Measurements from ENCODE around the gene TMEM245. TPM values are rescaled to one million over a fixed set of nuclear protein-coding genes. Genes with fewer than 3 reads are reported as not detected.

The TMEM245 gene
- total and polyA plus RNA-seq, 2 of the 13 experiments (the other 11 are each of a cell fraction or from before 2014, with no cell fraction given), result 53.5 to 55.4 TPM

- TF ChIP-seq, protein P1, sequence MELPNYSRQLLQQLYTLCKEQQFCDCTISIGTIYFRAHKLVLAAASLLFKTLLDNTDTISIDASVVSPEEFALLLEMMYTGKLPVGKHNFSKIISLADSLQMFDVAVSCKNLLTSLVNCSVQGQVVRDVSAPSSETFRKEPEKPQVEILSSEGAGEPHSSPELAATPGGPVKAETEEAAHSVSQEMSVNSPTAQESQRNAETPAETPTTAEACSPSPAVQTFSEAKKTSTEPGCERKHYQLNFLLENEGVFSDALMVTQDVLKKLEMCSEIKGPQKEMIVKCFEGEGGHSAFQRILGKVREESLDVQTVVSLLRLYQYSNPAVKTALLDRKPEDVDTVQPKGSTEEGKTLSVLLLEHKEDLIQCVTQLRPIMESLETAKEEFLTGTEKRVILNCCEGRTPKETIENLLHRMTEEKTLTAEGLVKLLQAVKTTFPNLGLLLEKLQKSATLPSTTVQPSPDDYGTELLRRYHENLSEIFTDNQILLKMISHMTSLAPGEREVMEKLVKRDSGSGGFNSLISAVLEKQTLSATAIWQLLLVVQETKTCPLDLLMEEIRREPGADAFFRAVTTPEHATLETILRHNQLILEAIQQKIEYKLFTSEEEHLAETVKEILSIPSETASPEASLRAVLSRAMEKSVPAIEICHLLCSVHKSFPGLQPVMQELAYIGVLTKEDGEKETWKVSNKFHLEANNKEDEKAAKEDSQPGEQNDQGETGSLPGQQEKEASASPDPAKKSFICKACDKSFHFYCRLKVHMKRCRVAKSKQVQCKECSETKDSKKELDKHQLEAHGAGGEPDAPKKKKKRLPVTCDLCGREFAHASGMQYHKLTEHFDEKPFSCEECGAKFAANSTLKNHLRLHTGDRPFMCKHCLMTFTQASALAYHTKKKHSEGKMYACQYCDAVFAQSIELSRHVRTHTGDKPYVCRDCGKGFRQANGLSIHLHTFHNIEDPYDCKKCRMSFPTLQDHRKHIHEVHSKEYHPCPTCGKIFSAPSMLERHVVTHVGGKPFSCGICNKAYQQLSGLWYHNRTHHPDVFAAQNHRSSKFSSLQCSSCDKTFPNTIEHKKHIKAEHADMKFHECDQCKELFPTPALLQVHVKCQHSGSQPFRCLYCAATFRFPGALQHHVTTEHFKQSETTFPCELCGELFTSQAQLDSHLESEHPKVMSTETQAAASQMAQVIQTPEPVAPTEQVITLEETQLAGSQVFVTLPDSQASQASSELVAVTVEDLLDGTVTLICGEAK (IDR thresholded peaks at IDR 0.05), result no peak
- TF ChIP-seq, protein P1 (CRISPR knock-in tag; IDR thresholded peaks at IDR 0.05), result no peak
- TF ChIP-seq SIX4 (CRISPR knock-in tag; IDR thresholded peaks at IDR 0.05) (no peak), PITX1 (CRISPR knock-in tag; IDR thresholded peaks at IDR 0.05) (0 out of 2 replicates have a peak, but pooled peaks have one; percentile 43), PHB2 (IDR thresholded peaks at IDR 0.05; ENCODE audit: partially characterized antibody) (no peak), CEBPG (CRISPR knock-in tag; IDR thresholded peaks at IDR 0.05) (no peak), ZNF572 (CRISPR knock-in tag; IDR thresholded peaks at IDR 0.05) (no peak), ZNF512B (CRISPR knock-in tag; IDR thresholded peaks at IDR 0.05; ENCODE audit: borderline replicate concordance) (no peak), SCMH1 (CRISPR knock-in tag; IDR thresholded peaks at IDR 0.05; ENCODE audit: borderline replicate concordance) (no peak), TBX3 (IDR thresholded peaks at IDR 0.05; ENCODE audit: borderline replicate concordance) (peak; percentile 54), ZNF468 (CRISPR knock-in tag; IDR thresholded peaks at IDR 0.05) (no peak), ZNF549 (CRISPR knock-in tag; IDR thresholded peaks at IDR 0.05) (no peak), BRCA1 (CRISPR knock-in tag; IDR thresholded peaks at IDR 0.05) (no peak), TMF1 (CRISPR knock-in tag; IDR thresholded peaks at IDR 0.05; ENCODE audit: low read depth) (no peak), FOXJ3 (CRISPR knock-in tag; IDR thresholded peaks at IDR 0.05; ENCODE audit: borderline replicate concordance) (peak; percentile 58; the same call in 1 of the 2 replicates), ZBTB8A (CRISPR knock-in tag; IDR thresholded peaks at IDR 0.05; ENCODE audit: borderline replicate concordance, low read depth) (no peak), ETS1 (CRISPR knock-in tag; IDR thresholded peaks at IDR 0.05) (no peak)
- TF ChIP-seq, protein P2, sequence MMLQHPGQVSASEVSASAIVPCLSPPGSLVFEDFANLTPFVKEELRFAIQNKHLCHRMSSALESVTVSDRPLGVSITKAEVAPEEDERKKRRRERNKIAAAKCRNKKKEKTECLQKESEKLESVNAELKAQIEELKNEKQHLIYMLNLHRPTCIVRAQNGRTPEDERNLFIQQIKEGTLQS (CRISPR knock-in tag; IDR thresholded peaks at IDR 0.05), result no peak
Measured at GRCh38 chr9:109022873-109023272, 96.9 kb downstream of the TMEM245 start (continued).

All from HepG2 (cell line).